Measurements from ENCODE around the gene COA5. TPM values are rescaled to one million over a fixed set of nuclear protein-coding genes. Genes with fewer than 3 reads are reported as not detected.

The COA5 gene
- total RNA-seq, 1 experiment from 2014 or later = 18.6 TPM

DNA sequence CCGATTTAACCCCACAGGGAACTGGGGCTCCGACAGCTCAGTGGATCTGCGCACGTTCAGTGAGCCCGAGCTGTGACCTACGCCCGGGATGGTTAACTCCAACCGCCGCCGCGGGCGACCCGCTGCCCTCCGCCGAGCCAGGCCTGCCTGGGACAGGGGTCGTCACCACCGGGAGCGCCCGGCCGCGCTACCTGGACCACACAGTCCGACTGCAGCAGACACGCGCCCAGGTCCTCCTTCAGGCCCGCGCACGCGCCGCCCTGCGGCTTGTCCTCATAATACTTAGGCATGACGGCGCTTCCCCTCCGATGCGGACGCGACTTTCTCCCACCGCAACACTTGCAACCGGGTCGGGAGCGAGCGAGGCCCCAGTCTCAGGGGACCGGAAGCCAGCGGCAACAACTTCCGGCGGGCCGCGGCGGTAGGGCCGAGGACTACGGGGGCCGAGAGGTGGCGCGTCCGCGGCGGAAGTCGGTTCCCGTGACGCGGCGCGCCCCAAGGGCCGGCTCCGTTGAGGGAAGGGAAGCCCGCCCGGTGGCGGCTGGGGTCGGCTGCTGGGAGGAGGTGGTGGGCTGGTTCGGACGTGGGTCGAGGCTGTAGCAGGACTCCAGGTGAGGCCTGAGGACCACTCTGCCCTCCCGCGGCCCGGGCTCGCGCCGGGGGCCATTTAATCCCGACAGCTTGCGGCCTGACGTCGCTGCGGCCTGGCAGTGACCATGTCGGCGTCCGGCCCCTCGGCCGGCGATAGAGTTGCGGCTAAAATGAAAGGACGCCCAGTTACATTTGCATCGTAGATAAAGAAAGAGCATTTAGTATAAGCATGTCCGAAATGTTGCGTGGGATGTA, at the start of gene COA5, which contains the start of gene UNC50 (continued):
- no peak for TF ChIP-seq CEBPB (IDR thresholded peaks at IDR 0.05; ENCODE audit: low read depth)
- TF ChIP-seq, protein P1, sequence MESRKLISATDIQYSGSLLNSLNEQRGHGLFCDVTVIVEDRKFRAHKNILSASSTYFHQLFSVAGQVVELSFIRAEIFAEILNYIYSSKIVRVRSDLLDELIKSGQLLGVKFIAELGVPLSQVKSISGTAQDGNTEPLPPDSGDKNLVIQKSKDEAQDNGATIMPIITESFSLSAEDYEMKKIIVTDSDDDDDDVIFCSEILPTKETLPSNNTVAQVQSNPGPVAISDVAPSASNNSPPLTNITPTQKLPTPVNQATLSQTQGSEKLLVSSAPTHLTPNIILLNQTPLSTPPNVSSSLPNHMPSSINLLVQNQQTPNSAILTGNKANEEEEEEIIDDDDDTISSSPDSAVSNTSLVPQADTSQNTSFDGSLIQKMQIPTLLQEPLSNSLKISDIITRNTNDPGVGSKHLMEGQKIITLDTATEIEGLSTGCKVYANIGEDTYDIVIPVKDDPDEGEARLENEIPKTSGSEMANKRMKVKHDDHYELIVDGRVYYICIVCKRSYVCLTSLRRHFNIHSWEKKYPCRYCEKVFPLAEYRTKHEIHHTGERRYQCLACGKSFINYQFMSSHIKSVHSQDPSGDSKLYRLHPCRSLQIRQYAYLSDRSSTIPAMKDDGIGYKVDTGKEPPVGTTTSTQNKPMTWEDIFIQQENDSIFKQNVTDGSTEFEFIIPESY (IDR thresholded peaks at IDR 0.05; ENCODE audit: extremely low read depth, insufficient replicate concordance, low read length) = peak; percentile 72

DNA sequence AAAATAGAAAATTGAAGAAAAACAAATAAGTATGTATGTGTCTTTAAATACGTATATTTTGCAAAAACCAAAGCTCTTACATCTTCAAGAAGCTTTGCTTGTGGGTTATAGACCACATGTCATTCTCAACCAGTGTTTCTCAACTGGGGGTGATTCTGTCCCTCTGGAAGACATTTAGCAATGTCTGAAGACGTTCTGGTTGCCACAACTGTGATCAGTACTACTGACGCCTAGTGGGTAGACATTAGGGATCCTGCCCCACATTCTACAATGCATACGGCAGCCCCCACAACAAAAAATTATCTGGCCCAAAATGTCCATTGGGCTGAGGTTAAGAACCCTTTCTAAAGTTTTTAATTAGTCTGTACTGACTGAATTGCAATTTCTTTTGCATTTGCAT, 48.5 kb upstream of the COA5 start:
- Histone ChIP-seq H3K9me3 (ENCODE audit: control insufficient read depth in 1 of 2, insufficient read depth in 1 of 2, low read depth in 1 of 2, low read length in 2 of 2) (no peaks in the 10 kb centered on the region), H3K79me2 (ENCODE audit: insufficient read depth, low read length) (no peaks in the 10 kb centered on the region), H3K4me3 (replicated peaks in 1 of 2; ENCODE audit: low read depth in 1 of 2, low read length in 2 of 2) (no peak overlapping the region), H3K4me1 (ENCODE audit: control insufficient read depth in 1 of 2, insufficient read depth in 2 of 2, low read length in 2 of 2) (no peaks in the 10 kb centered on the region), H3K4me2 (ENCODE audit: low read length) (no peak overlapping the region), H3K9me2 (ENCODE audit: insufficient read depth) (no peaks in the 10 kb centered on the region), H2AFZ (ENCODE audit: low read depth, low read length, poor library complexity, severe bottlenecking) (no peak overlapping the region), H4K20me1 (ENCODE audit: insufficient read depth) (no peaks in the 10 kb centered on the region), H3K36me3 (ENCODE audit: control insufficient read depth in 1 of 2, insufficient read depth in 2 of 2, low read length in 2 of 2) (no peaks in the 10 kb centered on the region), H3K9ac (ENCODE audit: low read length) (no peak overlapping the region), H3K27ac (ENCODE audit: low read depth, low read length) (no peak overlapping the region), H3K27me3 (ENCODE audit: insufficient read depth, low read length) (no peaks in the 10 kb centered on the region)
- ChIA-PET RAD21 (ENCODE audit: low non-redundant PET in 1 of 2, low total read pairs in 2 of 2, uncharacterized antibody in 2 of 2, unreplicated experiment in 2 of 2) (no interaction called here), CTCF (no interaction called here), POLR2A (no interaction called here)
- no TSS peak for BruUV-seq (replicated peaks)
- ATAC-seq (no peak), DNase-seq (ENCODE audit: low read depth, low spot score) (no peak)
- intact Hi-C loops (cut with micrococcal nuclease) = no loop called here
- TF ChIP-seq ZNF274 (IDR thresholded peaks at IDR 0.05; ENCODE audit: low read depth, low read length) (no peak), CEBPB (IDR thresholded peaks at IDR 0.05; ENCODE audit: low read depth) (no peak), POLR2AphosphoS5 (IDR thresholded peaks at IDR 0.05; ENCODE audit: low read depth, low read length) (no peak)
- TF ChIP-seq, protein P1 (IDR thresholded peaks at IDR 0.05; ENCODE audit: extremely low read depth, insufficient replicate concordance, low read length) = no peak

All from HCT116 (cell line).